GM19043 (cell line): ENCODE results near the gene FADS3.

Experiments
- ATAC-seq: cut with Tn5 transposase; IDR thresholded peaks from one replicate; pipeline ENCODE4 v1.9.1; 2021; ENCODE audit warnings: low read depth; ENCODE audit not compliant: unreplicated experiment

The FADS3 gene

GRCh38 chr11:61900251-61900650 lies 8.9 kb upstream of the FADS3 start:
- ATAC-seq = no peak

DNA sequence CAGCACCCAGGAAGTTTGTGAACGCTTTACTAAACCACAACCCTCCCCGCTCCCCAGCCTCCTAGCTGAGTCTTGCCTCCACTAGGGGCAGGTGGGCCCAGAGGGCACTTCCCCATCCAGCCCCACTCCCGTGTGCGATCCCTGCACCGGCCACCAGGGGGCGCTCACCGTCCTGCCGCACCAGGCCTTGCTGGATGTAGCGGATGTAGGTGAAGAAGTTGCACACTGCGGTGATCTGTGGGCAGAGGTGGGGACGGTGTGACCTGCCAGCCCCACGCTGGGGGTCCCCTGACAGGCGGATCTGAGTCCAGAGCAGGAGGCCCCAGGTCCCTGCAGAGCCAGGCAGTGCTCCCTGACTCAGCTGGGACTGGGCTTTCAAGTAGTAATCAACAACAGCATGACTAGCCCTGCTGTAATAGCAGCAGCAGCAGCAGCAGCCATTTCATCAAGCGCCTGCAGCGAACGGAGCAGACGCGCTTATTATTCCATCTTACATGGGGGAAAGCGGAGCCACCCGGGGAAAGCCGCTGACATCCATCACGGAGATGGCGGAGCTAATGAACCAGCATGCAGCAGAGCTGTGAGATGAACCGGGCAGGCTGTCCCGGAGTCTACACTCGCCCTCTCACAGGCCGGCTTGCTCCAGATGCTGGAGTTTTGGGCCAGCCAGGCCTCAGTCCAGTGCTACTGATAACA lies 7.9 kb upstream of the FADS3 start:
- ATAC-seq = no peak

- no peak for ATAC-seq
Observed at GRCh38 chr11:61898247-61898582, 6.9 kb upstream of the FADS3 start.

GRCh38 chr11:61897387-61898246 lies 6.3 kb upstream of the FADS3 start:
- ATAC-seq = peak; percentile 47

DNA sequence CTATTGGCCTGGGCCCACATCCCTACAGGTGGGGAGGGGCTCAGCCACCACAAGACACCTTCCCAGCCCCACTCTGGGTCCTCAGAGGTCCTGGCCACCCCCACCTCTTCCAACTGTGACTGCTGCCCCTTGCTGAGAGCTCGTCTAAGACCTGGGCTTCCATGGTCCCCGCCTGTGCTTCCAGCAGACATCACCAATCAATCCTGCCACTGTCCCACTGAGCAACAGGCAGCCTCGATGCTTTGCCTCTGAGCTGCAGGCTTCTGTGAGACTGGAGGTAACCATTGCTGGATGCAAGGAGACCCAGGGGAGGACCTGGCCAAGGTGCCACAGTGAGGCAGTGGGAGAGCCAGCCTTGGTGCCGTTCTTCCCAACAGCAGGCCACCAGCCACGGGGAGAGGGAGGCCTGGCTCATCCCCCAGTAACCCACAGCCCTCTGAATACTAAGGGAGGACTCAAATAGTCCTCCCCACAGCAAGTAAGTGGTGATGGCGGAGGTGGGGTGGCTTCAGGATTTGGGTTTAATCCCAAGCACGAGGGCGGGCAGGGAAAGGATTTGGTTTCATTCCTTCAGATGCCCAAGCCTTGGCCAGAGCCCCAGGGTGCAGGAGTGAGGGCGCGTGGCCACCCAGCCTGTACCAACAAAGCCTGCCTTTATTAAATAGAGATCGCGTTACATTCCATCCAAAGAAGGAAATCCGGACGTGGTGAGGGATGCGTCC lies 5.5 kb upstream of the FADS3 start:
- no peak for ATAC-seq

DNA sequence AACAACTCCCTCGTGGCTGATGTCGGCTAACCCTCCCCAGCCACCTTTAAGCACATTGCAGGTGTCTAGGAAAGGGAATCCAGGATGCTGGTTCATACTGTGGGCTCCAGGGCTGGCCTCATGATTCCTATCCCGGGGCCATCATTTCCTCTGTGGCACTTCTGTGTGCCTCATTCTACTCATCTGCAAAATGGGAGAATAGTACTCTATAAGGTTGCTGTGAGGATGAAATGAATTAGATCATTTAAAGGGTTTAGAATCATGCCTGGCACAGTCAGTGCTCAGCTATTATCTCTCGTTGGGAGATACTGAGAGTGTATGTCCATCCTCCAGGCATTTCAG lies 4.3 kb upstream of the FADS3 start:
- ATAC-seq = no peak

DNA sequence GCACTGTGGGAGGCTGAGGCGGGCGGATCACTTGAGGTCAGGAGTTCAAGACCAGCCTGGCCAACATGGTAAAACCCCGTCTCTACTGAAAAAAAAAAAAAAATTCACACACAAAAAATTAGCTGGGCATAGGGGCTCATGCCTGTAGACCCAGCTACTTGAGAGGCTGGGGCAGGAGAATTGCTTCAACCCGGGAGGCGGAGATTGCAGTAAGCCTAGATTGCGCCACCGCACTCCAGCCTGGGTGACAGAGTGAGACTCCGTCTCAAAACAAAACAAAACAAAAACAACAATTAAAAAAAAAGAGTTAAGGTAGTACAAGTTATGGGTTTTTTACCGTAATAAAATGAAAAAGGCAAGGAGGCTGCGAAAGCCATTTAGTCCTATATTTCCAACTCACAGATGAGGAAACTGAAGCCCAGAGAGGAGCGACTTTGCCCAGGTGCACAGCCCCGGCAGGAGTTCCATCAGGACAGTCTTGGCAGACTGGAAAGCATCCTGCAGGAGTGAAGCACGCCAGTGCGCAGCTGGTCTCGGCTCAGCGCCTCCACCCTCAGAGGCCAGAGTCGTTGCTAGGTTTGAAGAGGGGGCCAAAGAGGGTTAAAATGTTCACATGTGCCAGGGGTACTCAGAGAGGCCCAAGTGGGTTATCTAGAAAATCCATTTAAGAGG lies 3.8 kb upstream of the FADS3 start:
- no peak for ATAC-seq

- ATAC-seq = no peak
Observed at GRCh38 chr11:61893981-61894380, 2.6 kb upstream of the FADS3 start.

DNA sequence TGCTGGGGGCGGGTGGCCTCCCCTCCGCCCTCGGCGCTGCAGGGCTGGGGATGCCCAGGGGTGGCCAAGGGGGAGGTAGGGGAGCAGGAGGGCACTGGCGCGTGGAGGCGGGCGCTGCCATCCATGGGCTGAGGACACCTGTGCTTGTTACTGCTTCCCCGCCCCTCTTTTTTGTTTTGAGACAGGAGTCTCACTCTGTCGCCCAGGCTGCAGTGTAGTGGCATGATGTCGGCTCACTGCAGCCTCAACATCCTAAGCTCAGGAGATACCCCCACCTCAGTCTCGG lies 683 bp upstream of the FADS3 start:
- no peak for ATAC-seq

DNA sequence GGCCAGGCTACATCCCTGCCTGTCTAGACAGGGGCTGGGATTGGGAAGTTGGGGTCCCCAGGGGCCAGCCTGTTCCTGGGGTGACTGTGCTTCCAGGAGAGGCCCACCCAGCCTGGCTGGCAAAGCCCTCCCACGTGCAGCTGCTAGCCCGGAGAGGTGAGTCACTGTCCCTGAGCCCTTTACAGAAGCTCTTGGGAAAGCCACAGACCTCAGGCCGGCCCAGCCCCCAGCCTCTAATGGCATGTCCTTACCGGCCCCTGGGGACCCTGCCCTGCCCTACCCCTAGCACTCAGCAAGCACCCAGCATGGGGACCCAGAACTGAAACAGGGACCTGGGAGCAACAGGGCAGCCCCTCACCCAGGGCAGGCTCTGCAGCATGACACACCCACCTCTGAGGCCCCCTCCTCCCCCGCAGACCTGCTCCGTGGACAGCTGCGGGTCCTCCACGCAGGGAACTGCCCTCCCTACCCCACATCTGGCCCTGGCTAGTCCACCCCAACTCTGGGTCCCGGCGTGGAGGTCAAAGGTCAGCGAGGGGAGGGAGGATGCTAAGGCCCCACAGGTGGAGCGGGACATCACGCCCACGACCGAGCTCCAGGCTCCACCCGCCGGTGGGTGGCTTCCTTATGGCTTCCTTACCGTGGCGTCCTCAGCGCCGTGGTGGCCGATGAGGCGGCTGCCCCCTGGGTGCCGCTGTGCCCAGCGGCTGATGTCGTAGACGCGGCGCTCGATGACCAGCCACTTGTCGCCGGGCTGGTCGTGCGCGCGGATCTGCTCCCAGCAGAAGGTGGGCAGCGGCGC lies 615 bp downstream of the FADS3 start:
- peak; percentile 12 for ATAC-seq

DNA sequence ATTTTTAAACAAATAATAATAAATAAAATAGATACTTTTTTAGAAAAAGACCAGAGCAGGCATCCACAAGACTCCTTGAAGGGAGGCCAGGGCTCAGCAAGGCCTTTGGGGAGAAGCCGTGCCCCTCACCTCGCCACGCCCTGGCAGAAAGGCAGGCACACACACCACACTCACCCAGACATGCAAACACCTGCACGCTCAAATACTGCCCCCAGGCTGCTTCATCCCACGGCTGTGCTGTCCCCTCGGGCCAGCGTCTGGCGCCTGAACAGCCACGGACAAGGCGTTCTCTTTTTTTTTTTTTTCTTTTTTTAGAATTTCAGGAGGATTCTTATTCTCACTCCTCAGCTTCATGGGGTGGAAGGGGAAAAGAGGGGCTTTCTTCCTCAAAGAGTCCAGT lies 1.5 kb downstream of the FADS3 start:
- no peak for ATAC-seq

DNA sequence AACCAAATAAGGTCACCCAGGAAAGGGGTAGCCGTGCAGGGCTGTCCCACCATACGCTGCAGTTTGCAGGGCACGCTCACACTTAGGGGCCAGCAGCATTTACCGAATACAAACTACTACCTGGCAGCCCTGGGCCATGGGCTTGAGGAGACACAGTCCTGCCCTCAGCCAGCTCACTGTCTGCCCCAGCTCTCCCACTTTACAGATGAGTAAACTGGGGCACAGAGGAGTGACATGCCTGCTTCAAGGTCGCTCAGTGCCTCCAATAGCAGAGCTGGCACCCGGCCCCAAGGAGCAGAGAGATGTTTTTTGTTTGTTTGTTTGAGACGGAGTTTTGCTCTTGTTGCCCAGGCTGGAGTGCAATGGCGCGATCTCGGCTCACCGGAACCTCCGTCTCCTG lies 2.8 kb downstream of the FADS3 start:
- no peak for ATAC-seq

DNA sequence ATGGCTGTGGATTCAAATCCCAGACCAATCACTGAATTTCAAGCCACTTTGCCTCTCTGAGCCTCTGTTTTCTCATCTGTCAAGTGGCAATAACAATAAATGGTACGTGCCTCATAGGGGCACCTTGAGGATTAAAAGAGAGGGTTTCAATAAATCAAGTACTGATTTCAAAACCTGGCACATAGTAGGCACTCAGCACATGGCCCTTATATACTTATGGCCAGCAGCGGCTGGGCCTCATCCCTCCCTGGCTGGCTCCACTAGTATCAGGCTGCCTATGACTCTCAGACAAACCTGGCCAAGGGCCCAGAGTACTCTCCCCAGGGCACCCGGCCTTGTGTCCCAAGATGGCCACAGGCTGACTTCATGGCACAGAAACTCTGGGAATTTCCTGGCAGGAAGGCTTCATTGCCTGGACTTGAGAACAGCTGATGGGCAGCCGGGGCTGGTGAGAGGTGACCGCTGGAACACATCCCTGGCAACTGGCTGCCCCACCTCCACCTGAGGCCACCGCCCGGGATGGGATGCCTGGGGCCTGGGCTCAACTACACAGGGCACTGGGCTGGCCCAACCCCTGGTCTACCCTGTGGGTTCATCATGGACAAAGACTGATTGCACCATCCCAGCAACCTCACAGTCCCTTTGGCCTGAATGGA lies 3.4 kb downstream of the FADS3 start:
- no peak for ATAC-seq

- ATAC-seq = no peak
Observed at GRCh38 chr11:61886643-61887042, 4.7 kb downstream of the FADS3 start.

DNA sequence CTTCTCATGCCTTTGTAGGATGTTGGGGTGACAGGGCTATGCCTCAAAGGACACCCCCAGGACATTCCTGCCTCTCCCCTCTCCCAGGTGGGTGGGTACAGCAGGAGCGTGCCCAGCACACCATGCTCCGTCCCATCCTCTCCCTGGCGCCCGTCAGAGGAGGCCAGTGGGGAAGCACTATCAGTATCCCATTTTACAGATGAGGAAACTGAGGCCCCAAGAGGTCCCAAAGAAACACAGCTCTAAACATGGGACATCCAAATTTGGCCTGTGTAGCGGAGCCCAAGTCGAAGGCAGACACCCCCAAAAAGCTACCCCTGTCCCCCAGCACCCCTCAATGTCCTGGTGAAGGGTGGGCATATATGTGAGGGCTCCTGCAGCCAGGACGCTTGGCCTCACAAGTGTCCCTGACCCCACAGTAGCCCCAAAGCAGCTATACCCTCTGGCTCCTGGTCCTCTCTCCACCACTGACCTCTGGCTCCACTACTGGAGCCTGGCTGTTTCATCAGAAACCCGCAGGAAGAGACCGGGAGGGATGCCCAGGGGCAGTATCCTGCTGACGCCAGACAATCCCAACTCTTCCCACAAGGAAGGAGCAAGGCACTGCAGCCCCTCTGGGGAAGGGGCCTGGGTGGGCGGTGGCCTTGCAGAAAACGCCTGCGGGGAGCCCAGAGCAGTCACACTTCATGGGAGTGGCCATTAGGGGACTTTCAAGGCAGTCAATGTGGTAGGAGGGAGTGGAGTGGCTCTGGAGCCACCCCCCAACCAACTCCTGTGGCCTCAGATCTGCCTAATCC lies 5.4 kb downstream of the FADS3 start:
- ATAC-seq = no peak

DNA sequence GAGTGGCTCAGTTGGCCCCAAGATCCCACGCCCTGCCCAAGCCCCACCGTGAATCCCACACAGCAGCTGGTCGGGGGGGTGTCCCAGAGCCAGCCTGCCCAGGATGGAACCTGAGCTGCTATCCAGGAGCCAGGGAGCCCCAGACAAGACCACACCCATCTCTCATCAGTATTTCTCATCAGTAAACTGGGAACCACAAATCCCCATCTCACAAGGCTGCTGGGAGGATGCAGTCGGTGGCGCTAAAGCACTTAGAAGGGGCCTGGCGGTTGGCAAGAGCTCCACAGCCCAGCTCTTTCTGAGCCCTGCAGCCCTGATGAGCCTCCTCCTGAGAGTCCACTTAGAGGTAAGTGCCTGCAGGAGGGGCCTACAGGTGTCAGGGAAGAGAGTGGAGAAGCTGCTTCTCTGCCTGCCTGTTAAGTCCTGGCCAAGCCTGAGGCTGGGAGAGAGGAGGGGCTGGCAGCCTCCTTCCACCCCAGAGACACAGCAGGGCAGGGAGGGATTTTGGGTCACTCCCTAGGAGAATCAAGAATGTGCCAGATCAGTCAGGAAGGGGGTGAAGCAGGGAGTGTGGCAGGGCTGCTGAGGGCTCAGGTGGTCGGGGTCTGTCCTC lies 6.1 kb downstream of the FADS3 start:
- ATAC-seq = no peak

DNA sequence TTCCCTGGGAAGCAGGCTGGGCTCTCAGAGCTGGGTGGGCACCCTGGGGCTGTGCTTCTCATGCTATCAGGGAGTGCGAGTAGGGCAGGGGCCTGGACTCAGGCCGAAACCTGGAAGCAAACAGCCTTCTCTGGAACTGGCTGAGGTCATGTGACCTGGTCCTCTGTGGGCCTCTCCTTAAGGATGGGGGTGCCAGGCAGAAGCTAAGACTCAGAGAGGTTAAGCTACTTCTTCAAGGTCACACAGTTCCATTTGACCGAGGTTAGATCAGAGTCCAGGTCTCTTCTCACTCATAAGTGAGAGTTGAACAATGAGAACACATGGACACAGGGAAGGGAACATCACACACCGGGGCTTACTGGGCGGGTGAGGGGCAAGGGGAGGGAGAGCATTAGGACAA lies 7.4 kb downstream of the FADS3 start:
- ATAC-seq = no peak

DNA sequence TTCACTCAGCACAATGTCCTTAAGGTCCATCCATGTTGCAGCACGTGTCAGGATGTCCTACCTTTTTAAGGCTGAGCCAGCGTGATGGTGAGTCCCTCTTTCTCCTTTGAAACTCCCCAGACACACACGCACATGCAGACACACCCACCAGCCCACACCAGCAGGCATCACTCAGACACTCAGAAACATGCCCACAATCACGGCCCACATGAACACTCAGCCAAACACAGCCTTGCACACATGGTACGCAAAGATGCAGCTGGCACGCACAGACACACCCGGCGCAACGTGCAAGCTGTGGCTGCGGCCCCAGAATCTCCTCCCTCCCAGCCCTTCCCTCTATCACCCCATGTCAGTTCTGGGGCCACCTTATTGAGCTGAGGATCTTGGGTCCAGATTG lies 8.0 kb downstream of the FADS3 start:
- ATAC-seq = no peak

DNA sequence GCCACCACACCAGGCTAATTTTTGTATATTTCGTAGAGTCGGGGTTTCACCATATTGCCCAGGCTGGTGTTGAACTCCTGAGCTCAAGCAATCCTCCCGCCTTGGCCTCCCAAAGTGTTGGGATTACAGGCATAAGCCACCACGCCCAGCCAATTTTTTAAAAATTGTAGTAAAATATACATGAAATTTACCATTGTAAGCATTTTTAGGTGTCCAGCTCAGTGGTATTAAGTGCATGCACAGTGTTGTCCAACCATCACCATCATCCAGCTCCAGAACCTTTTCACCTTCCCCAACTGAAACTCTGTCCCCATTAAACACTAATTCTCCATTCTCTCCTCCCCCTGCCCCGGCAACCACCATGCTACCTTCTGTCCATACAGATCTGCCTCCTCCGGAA lies 8.5 kb downstream of the FADS3 start:
- no peak for ATAC-seq
